Calu3 (cell line): ENCODE results near the gene DNAJC28. TPM values are rescaled to one million over a fixed set of nuclear protein-coding genes. Genes with fewer than 3 reads are reported as not detected.
"Not testable (repeated sequence)": the region's sequence is repeated elsewhere in the genome, so short reads cannot be mapped to it uniquely, and the experiment has no call there.

Experiments
- BruUV-seq: library from RNA; stranded (reverse); fragments of 400-500 nt; replicated peaks from 2 replicates; lab custom pipeline; 2021; lab: Mats Ljungman, UMichigan
- CTCF ChIA-PET: fragments of 300-600 bp; sonication (Branson Sonifier 250); formaldehyde crosslinking; loops from one replicate; lab custom pipeline; 2022; ENCODE audit warnings: antibody characterized with exemption; lab: Charles Lee
- DNase-seq: peaks from one replicate; pipeline ENCODE4 v3.0.0; 2022
- H3K27ac Mint-ChIP-seq: one replicate; pipeline ENCODE4 v1.8.0; 2022; ENCODE audit warnings: mixed read lengths; ENCODE audit not compliant: unreplicated experiment
- H3K27me3 Mint-ChIP-seq: one replicate; pipeline ENCODE4 v1.8.0; 2022; ENCODE audit warnings: mixed read lengths; ENCODE audit not compliant: unreplicated experiment
- H3K36me3 Mint-ChIP-seq: one replicate; pipeline ENCODE4 v1.8.0; 2022; ENCODE audit warnings: mild to moderate bottlenecking, moderate library complexity, mixed read lengths; ENCODE audit not compliant: insufficient read depth, unreplicated experiment
- H3K4me1 Mint-ChIP-seq: one replicate; pipeline ENCODE4 v1.8.0; 2022; ENCODE audit warnings: mild to moderate bottlenecking, low read depth, mixed read lengths; ENCODE audit not compliant: unreplicated experiment
- H3K4me3 Mint-ChIP-seq: one replicate; pipeline ENCODE4 v1.8.0; 2022; ENCODE audit warnings: mild to moderate bottlenecking, low read depth, moderate library complexity, mixed read lengths; ENCODE audit not compliant: unreplicated experiment
- H3K9me3 Mint-ChIP-seq: one replicate; pipeline ENCODE4 v1.8.0; 2022; ENCODE audit warnings: low read depth, mixed read lengths; ENCODE audit not compliant: unreplicated experiment
- CTCF ChIP-seq: fragments of 200-600 bp; IDR thresholded peaks from one replicate; pipeline ENCODE4 v1.8.0; 2022; ENCODE audit warnings: antibody characterized with exemption; ENCODE audit not compliant: unreplicated experiment
- intact Hi-C: fragments of 100-400 bp; cut with micrococcal nuclease; formaldehyde crosslinking; loops from one replicate; pipeline ENCODE4 v1.10.0; 2022; ENCODE audit not compliant: unreplicated experiment
- total RNA-seq: library from RNA; stranded (reverse); gene quantifications from 2 replicates; pipeline ENCODE4 v1.2.3, GENCODE V29; 2022

DNAJC28 gene
- total RNA-seq, 1 experiment from 2014 or later, result 1.2 TPM

- no peak for TF ChIP-seq CTCF
- Mint-ChIP-seq H3K27me3 (no peaks in the 10 kb centered on the region), H3K4me1 (no peaks in the 10 kb centered on the region), H3K4me3 (no peak overlapping the region), H3K9me3 (no peaks in the 10 kb centered on the region), H3K27ac (no peak overlapping the region), H3K36me3 (peaks cover 4% of the 10 kb centered on the region)
- BruUV-seq, result no TSS peak
- intact Hi-C loops, result no loop called here
- CTCF ChIA-PET, result no interaction called here
- no peak for DNase-seq
Observed at GRCh38 chr21:33470701-33471100, 20.8 kb downstream of the DNAJC28 start.

GRCh38 chr21:33469183-33469582 is 22.3 kb downstream of the DNAJC28 start:
- H3K27me3 Mint-ChIP-seq, H3K9me3 Mint-ChIP-seq, H3K4me1 Mint-ChIP-seq, intact Hi-C loops, DNase-seq, H3K36me3 Mint-ChIP-seq, H3K27ac Mint-ChIP-seq, CTCF ChIA-PET, H3K4me3 Mint-ChIP-seq, BruUV-seq: not testable (repeated sequence)

- BruUV-seq, result no TSS peak
- H3K27me3 Mint-ChIP-seq, result no peaks in the 10 kb centered on the region
- CTCF ChIA-PET, result interaction anchor here (0.6 to 1.4 kb wide), 3 partner anchors 18 to 755 kb away, joined by 3 to 6 read pairs (median 4); partner anchors contain the start of gene TMEM50B
- intact Hi-C loops, result no loop called here
- H3K36me3 Mint-ChIP-seq, result peaks cover 5% of the 10 kb centered on the region
- no peaks in the 10 kb centered on the region for H3K4me1 Mint-ChIP-seq
- no peak overlapping the region for H3K4me3 Mint-ChIP-seq
- no peak for TF ChIP-seq CTCF
- H3K27ac Mint-ChIP-seq, result no peak overlapping the region
- no peak for DNase-seq
- no peaks in the 10 kb centered on the region for H3K9me3 Mint-ChIP-seq
Observed at GRCh38 chr21:33461538-33462250, 29.8 kb downstream of the DNAJC28 start.

GRCh38 chr21:33458861-33459260 is 32.7 kb downstream of the DNAJC28 start:
- no peak for DNase-seq
- Mint-ChIP-seq H3K36me3 (peaks cover 5% of the 10 kb centered on the region), H3K27me3 (no peaks in the 10 kb centered on the region), H3K9me3 (no peaks in the 10 kb centered on the region), H3K4me1 (no peaks in the 10 kb centered on the region), H3K27ac (no peak overlapping the region), H3K4me3 (no peak overlapping the region)
- CTCF ChIA-PET, result no interaction called here
- BruUV-seq, result no TSS peak
- intact Hi-C loops, result no loop called here
- no peak for TF ChIP-seq CTCF
